OCI-LY7 (cell line): ENCODE results near the gene POLR2J2. TPM values are rescaled to one million over a fixed set of nuclear protein-coding genes. Genes with fewer than 3 reads are reported as not detected.
"Not testable (repeated sequence)": the region's sequence is repeated elsewhere in the genome, so short reads cannot be mapped to it uniquely, and the experiment has no call there.

Experiments
- BruUV-seq: library from RNA; stranded (reverse); fragments of 400-500 nt; replicated peaks from 2 replicates; lab custom pipeline; 2021; lab: Mats Ljungman, UMichigan
- CTCF ChIA-PET: fragments of 300-600 bp; sonication (Branson Sonifier 250); formaldehyde crosslinking; loops from one replicate; lab custom pipeline; 2022; ENCODE audit warnings: antibody characterized with exemption; ENCODE audit not compliant: unreplicated experiment; lab: Charles Lee
- POLR2A ChIA-PET: fragments of 300-600 bp; sonication (Branson Sonifier 250); formaldehyde crosslinking; loops from one replicate; lab custom pipeline; 2022; ENCODE audit warnings: antibody characterized with exemption; lab: Charles Lee
- DNase-seq: peaks from one replicate; pipeline ENCODE4 v3.0.0-alpha.2; 2015; ENCODE audit warnings: low spot score
- H2AFZ ChIP-seq: fragments of 200-600 bp; sonication (generic), shearing (Covaris generic); 2 replicates; pipeline ENCODE4 v1.6.1; 2014; ENCODE audit warnings: mild to moderate bottlenecking, antibody characterized with exemption, low read length, moderate library complexity
- H3K27ac ChIP-seq: fragments of 200-600 bp; sonication (generic); 2 replicates; pipeline ENCODE4 v1.5.1; 2014; ENCODE audit warnings: mixed run types, low read depth, mild to moderate bottlenecking, moderate library complexity, low read length, inconsistent platforms; ENCODE audit not compliant: poor library complexity, severe bottlenecking
- H3K36me3 ChIP-seq: fragments of 200-600 bp; sonication (generic); 2 replicates; pipeline ENCODE4 v1.6.1; 2014; ENCODE audit warnings: mild to moderate bottlenecking, antibody characterized with exemption, low read length, moderate library complexity, mixed read lengths; ENCODE audit not compliant: insufficient read depth
- H3K4me1 ChIP-seq: fragments of 200-600 bp; sonication (generic); 2 replicates; pipeline ENCODE4 v1.5.1; 2014; ENCODE audit warnings: mild to moderate bottlenecking, low read length; ENCODE audit not compliant: insufficient read depth, poor library complexity, severe bottlenecking
- H3K4me2 ChIP-seq: fragments of 200-600 bp; sonication (generic); 2 replicates; pipeline ENCODE4 v1.6.1; 2014; ENCODE audit warnings: mild to moderate bottlenecking, low read length
- H3K4me3 ChIP-seq: fragments of 200-600 bp; sonication (generic); 2 replicates; pipeline ENCODE4 v1.5.1; 2014; ENCODE audit warnings: mild to moderate bottlenecking, low read depth, low read length; ENCODE audit not compliant: poor library complexity, severe bottlenecking
- H3K79me2 ChIP-seq: fragments of 200-600 bp; sonication (generic); 2 replicates; pipeline ENCODE4 v1.6.1; 2016; ENCODE audit warnings: low read depth, mild to moderate bottlenecking, low read length, moderate library complexity, mixed read lengths; ENCODE audit not compliant: insufficient read depth
- H3K9me2 ChIP-seq: fragments of 200-600 bp; sonication (generic); 2 replicates; pipeline ENCODE4 v1.6.1; 2016; ENCODE audit warnings: mild to moderate bottlenecking, low read length, mixed read lengths; ENCODE audit not compliant: insufficient read depth
- H3K9me3 ChIP-seq: fragments of 200-600 bp; sonication (generic); 2 replicates; pipeline ENCODE4 v1.6.1; 2014; ENCODE audit warnings: mild to moderate bottlenecking, mixed run types, low read length, mixed read lengths
- H4K20me1 ChIP-seq: fragments of 200-600 bp; sonication (generic); 2 replicates; pipeline ENCODE4 v1.6.1; 2014; ENCODE audit warnings: mild to moderate bottlenecking, antibody characterized with exemption, low read length, moderate library complexity, mixed read lengths; ENCODE audit not compliant: insufficient read depth
- intact Hi-C: fragments of 100-400 bp; cut with micrococcal nuclease; formaldehyde crosslinking; loops from one replicate; pipeline ENCODE4 v1.10.0; 2022; ENCODE audit not compliant: unreplicated experiment
- total RNA-seq, 2 experiments: library from RNA; depleted of rRNA in 1 of 2; stranded (reverse); fragments of >200 nt in 1 of 2; shearing (Covaris generic) in 1 of 2; gene quantifications; 2 replicates each; pipeline ENCODE4 v1.2.3, GENCODE V29; 2014 to 2022

Gene POLR2J2
- total RNA-seq, 2 experiments from 2014 or later, result 5.4 to 16.2 TPM

GRCh38 chr7:102673447-102674067, 2.1 kb upstream of the POLR2J2 start:
- H3K27ac ChIP-seq, intact Hi-C loops, DNase-seq, H3K9me3 ChIP-seq, H3K4me3 ChIP-seq, BruUV-seq, H3K79me2 ChIP-seq, H3K36me3 ChIP-seq, H4K20me1 ChIP-seq, H3K9me2 ChIP-seq, H3K4me2 ChIP-seq, H3K4me1 ChIP-seq, POLR2A ChIA-PET, CTCF ChIA-PET, H2AFZ ChIP-seq: not testable (repeated sequence)

GRCh38 chr7:102671956-102672307, 469 bp upstream of the POLR2J2 start:
- H3K79me2 ChIP-seq, H3K4me3 ChIP-seq, BruUV-seq, H3K9me2 ChIP-seq, POLR2A ChIA-PET, H2AFZ ChIP-seq, H3K36me3 ChIP-seq, intact Hi-C loops, H4K20me1 ChIP-seq, H3K27ac ChIP-seq, H3K9me3 ChIP-seq, DNase-seq, H3K4me2 ChIP-seq, H3K4me1 ChIP-seq, CTCF ChIA-PET: not testable (repeated sequence)

GRCh38 chr7:102667523-102667922, 3.9 kb downstream of the POLR2J2 start:
- H3K4me2 ChIP-seq, CTCF ChIA-PET, POLR2A ChIA-PET, H3K9me2 ChIP-seq, BruUV-seq, H3K79me2 ChIP-seq, H3K27ac ChIP-seq, H3K4me1 ChIP-seq, H4K20me1 ChIP-seq, intact Hi-C loops, H3K36me3 ChIP-seq, DNase-seq, H3K4me3 ChIP-seq, H2AFZ ChIP-seq, H3K9me3 ChIP-seq: not testable (repeated sequence)

GRCh38 chr7:102666850-102667249, 4.6 kb downstream of the POLR2J2 start:
- H3K79me2 ChIP-seq, H3K9me2 ChIP-seq, intact Hi-C loops, H3K4me3 ChIP-seq, H3K4me1 ChIP-seq, H3K36me3 ChIP-seq, H4K20me1 ChIP-seq, DNase-seq, POLR2A ChIA-PET, H3K4me2 ChIP-seq, H3K27ac ChIP-seq, CTCF ChIA-PET, BruUV-seq, H3K9me3 ChIP-seq, H2AFZ ChIP-seq: not testable (repeated sequence)

- H2AFZ ChIP-seq, POLR2A ChIA-PET, intact Hi-C loops, H3K4me2 ChIP-seq, CTCF ChIA-PET, H3K27ac ChIP-seq, H3K36me3 ChIP-seq, H3K4me3 ChIP-seq, H3K9me2 ChIP-seq, BruUV-seq, H3K79me2 ChIP-seq, H3K9me3 ChIP-seq, H4K20me1 ChIP-seq, H3K4me1 ChIP-seq, DNase-seq: not testable (repeated sequence)
Observed at GRCh38 chr7:102664765-102665164, 6.7 kb downstream of the POLR2J2 start.

- H3K4me1 ChIP-seq, H3K9me3 ChIP-seq, intact Hi-C loops, CTCF ChIA-PET, H4K20me1 ChIP-seq, H3K27ac ChIP-seq, H3K4me3 ChIP-seq, H3K36me3 ChIP-seq, H3K79me2 ChIP-seq, DNase-seq, POLR2A ChIA-PET, H3K9me2 ChIP-seq, BruUV-seq, H3K4me2 ChIP-seq, H2AFZ ChIP-seq: not testable (repeated sequence)
Observed at GRCh38 chr7:102649924-102650323, 21.5 kb downstream of the POLR2J2 start, which contains the start of gene SPDYE2B. Gene SPDYE2B, plus strand, starts transcription at chr7:102650319. Its CDS starts 2,030 bp downstream, at chr7:102652349.
